ENCODE results near the gene ZNF143.
"Not testable (repeated sequence)": the region's sequence is repeated elsewhere in the genome, so short reads cannot be mapped to it uniquely, and the experiment has no call there.

The ZNF143 gene

GRCh38 chr11:9460322-9461062 is at the start of gene ZNF143:
ZNF143 (plus strand) TSS chr11:9461012; CDS start chr11:9471309, 10,297 bp downstream.
- peak; percentile 88 for DNase-seq (ENCODE audit: low spot score)

DNA sequence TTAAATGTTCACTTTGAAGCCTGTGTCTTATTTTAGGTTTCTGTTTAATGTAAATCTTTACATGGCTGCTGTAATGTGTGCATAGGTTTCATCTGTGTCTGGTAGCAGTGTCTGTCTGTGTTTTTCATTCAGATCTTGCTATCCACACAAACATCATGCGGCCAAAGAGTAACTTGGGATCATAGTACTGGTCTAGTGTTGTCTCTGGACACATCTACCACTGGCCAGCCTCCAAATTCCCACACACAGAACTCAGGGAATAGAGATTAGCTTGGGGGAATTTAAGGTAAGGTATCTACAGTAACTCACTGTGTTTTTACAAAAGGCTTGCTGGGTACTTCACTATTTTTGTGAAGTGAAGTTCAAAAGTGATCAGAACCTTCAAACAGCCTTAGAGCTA is 32.1 kb upstream of the ZNF143 start:
- DNase-seq (ENCODE audit: low spot score): no peak

DNA sequence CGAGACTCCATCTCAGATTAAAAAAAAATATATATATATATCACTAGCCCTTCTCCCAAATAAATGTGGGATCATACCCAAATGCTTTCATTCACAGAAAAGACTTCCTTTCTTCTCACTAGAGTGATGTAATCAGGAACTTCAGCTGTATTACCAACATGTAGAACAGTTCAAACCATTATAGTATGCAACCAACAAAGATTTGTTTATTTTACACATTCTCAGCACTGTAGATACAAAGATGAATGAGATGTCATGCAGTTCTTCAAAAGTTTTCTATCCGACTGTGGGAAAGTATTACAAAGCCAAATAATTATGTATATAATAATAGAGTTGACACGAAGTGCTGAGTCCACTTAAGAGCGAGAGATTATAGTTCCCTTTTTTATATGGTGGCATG is 22.2 kb upstream of the ZNF143 start:
- DNase-seq (ENCODE audit: low spot score): no peak

DNA sequence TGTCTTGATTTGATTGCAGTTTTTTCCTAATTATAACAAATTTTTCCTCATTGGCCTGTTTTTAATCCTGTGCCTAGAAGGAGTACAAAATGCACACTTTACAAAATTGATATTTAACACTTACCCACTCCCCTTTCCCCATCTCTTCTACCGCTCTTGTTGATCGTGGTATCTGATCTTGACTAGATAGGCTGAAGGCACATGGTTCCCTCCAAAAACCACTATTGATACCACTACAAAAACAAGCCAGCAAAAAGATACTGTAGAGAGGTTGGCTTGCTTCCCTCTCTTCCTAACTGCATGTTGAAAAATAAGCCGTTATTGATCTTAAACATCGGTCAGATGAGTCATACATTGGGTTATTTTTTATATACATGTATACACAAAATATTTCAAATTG is 14.6 kb upstream of the ZNF143 start:
- DNase-seq (ENCODE audit: low spot score): no peak

DNA sequence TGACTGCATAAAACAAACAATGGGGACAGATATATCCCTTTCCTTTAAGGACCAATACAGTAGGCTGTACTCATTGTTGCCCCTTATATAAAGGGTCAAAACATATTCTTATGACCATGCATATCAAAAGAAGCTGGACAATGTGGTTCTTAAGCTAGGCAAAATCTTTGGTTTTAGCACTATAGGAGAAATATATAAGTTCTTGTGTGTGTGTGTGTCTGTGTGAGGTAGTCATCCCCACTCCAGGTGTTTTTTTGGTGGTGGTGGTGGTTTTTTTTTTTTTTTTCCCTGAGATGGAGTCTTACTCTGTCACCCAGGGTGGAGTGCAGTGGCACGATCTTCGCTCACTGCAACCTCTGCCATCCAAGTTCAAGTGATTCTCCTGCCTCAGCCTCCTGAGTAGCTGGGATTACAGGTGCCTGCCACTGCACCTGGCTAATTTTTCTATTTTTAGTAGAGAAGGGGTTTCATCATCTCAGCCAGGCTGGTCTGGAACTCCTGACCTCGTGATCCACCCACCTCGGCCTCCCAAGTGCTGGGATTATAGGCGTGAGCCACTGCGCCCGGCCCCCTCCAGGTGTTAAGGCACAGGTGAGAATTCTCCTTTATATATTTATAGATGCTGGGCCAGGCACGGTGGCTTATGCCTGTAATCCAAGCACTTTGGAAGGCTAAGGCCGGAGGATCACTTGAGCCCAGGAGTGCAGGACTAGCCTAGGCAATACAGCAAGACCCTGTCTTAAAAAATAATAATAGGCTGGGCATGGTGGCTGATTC is 12.0 kb upstream of the ZNF143 start:
- no peak for DNase-seq (ENCODE audit: low spot score)

DNA sequence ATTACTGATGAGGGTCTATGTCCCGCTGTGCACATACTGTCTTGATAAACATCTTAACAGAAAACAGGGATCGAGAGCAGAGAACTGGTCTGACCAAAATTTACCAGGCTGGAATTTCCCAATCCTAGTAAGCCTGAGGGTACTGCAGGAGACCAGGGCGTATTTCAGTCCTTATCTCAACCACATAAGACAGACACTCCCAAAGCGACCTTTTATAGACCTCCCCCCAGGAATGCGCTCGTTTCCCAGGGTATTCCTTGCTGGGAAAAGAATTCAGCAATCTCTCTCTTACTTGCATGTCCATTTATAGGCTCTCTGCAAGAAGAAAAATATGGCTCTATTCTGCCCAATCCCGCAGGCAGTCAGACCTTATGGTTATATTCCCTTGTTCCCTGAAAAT is 8.8 kb upstream of the ZNF143 start:
- DNase-seq (ENCODE audit: low spot score): not testable (repeated sequence)

DNA sequence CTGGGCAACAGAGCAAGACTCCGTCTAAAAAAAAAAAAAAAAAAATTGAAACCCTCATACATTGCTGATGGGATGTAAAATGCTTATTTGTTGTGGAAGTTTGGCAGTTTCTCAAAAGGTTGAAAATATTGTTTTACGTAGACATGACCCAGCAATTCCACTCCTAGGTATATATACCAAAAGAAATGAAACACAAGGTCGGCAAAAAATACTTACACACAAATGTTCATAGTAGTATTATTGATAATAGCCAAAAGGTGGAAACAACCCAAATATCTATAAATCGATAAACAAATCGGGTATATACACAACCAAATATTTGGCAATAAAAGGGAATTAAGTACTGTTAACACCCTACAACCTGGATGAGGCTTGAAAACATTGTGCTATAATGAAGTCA is 5.1 kb upstream of the ZNF143 start:
- no peak for DNase-seq (ENCODE audit: low spot score)

GRCh38 chr11:9459667-9460321 is 1.0 kb upstream of the ZNF143 start:
- DNase-seq (ENCODE audit: low spot score): no peak

- peak; percentile 57 for DNase-seq (ENCODE audit: low spot score)
Measured at GRCh38 chr11:9461063-9461759, 399 bp downstream of the ZNF143 start.

DNA sequence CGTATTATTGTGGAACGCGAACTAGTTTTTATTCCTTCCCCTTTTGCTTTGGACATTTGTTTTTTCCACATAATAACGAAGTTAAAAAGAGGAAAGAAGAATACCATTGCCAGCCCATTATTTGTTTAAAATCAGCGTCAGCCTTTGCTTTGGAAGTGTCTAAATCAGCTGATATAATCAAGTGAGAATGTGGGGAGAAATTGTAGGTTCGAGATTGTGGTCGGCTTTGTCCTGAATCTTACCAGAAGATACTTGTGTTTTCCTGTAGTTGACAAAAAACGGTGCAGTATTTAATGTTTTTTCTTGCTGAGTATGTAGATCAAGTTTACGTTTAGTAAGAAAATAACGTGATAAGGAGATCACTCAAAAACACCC is 935 bp downstream of the ZNF143 start:
- DNase-seq (ENCODE audit: low spot score): no peak

DNA sequence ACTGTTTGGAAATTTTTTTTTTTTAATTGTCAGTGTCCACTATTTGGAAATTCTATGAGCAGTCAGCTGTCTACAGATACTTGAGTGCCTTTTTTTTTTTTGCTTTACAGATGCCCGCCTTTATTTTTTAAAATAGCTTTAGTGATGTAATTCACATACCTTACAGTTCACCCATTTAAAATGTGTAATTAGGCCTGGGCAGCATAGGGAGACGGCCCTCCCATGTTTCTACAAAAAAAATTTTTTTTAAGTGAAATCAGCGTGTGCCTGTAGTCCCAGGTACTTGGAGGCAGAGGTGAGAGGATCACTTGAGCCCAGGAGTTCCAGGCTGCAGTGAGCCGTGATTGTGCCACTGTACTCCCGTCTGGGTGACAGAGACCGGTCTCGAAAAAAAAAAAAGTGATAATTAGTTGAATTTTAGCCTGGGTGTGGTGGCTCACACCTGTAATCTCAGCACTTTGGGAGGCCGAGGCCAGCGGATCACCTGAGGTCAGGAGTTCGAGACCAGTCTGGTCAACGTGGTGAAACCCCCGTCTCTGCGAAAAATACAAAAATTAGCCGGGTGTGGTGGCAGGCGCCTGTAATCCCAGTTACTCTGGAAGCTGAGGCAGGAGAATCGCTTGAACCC is 1.5 kb downstream of the ZNF143 start:
- DNase-seq (ENCODE audit: low spot score): no peak

GRCh38 chr11:9462806-9463537 is 2.2 kb downstream of the ZNF143 start:
- no peak for DNase-seq (ENCODE audit: low spot score)

GRCh38 chr11:9470765-9471164 is 10.0 kb downstream of the ZNF143 start:
- DNase-seq (ENCODE audit: low spot score): no peak

DNA sequence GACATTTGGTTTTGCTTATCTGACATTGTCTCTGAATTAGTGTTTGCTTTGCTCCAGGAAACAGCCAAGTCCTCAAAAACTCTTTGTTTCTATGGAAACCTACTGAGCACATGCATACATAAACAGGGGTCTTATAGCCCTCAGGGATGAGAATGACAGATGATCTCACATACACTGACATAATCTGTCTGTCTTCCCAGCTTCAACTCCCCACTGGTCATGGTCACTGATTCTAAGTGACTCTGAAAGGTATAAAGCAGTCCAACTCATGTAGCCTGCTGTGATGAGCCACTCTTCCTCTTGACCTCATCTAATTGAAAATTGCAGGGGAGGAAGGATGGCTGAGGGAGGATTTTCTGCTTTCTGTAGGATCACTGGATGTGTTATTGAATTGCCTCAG is 12.6 kb downstream of the ZNF143 start:
- DNase-seq (ENCODE audit: low spot score): no peak

GRCh38 chr11:9479899-9480298 is 19.1 kb downstream of the ZNF143 start:
- DNase-seq (ENCODE audit: low spot score): no peak

- no peak for DNase-seq (ENCODE audit: low spot score)
Measured at GRCh38 chr11:9489080-9489765, 28.4 kb downstream of the ZNF143 start.

DNA sequence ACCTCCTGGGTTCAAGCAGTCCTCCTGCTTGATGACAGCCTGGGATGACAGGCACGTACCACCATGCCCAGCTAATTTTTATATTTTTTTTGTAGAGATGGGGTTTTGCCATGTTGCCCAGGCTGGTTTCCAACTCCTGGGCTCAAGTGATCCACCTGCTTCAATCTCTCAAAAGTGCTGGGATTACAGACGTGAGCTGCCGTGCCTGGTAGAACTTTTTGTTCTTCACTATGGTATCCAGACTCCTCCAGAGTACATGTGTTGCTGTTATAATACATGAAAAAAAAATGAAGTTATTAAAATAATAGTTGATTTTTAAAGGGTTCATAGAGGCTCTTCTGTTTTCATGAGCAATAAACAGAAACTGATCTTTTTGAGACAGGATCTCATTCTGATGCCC is 29.6 kb downstream of the ZNF143 start:
- DNase-seq (ENCODE audit: low spot score): no peak

GRCh38 chr11:9493492-9493891 is 32.7 kb downstream of the ZNF143 start:
- no peak for DNase-seq (ENCODE audit: low spot score)

DNA sequence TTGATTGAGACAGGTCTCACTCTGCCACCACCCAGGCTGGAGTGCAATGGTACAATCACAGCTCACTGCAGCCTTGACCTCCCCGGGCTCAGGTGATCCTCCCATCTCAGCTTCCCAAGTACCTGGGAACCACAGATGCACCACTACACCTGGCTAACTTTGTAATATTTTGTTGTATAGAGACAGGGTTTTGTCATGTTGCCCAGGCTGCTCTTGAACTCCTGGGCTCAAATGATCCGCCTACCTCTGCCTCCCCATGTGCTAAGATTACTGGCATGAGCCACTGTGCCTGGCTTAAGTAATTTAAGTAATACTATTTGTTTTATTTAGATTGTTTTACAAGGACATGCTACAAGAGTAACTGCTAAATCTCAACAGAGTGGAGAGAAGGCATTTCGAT is 33.5 kb downstream of the ZNF143 start:
- DNase-seq (ENCODE audit: low spot score): no peak

GRCh38 chr11:9495803-9496514 is 35.1 kb downstream of the ZNF143 start:
- no peak for DNase-seq (ENCODE audit: low spot score)
